Liver (tissue), 9 donors: ENCODE data around the gene ACBD7. TPM values are rescaled to one million over a fixed set of nuclear protein-coding genes. Genes with fewer than 3 reads are reported as not detected.

Experiments
- DNase-seq: peaks from one replicate; pipeline ENCODE4 v3.0.0-alpha.2; 2017; ENCODE audit warnings: low spot score
- H3K27ac ChIP-seq, 2 donors: one replicate each; pipeline ENCODE4 v1.7.0; 2013; ENCODE audit warnings: inconsistent platforms in 2 of 2, low read length in 2 of 2, control low read depth in 1 of 2, low read depth in 1 of 2, mild to moderate bottlenecking in 1 of 2
- H3K27me3 ChIP-seq, 4 donors: one replicate each; pipeline versions ENCODE4 v1.6.1 to v1.7.0; 2013; ENCODE audit warnings: low read length in 3 of 4, inconsistent platforms in 1 of 4, mild to moderate bottlenecking in 1 of 4, moderate library complexity in 1 of 4; ENCODE audit not compliant: control insufficient read depth in 4 of 4, insufficient read depth in 4 of 4
- H3K36me3 ChIP-seq, 4 donors: one replicate each; pipeline versions ENCODE4 v1.6.1 to v1.7.0; 2013; ENCODE audit warnings: low read length in 3 of 4, mild to moderate bottlenecking in 3 of 4, low read depth in 1 of 4, moderate library complexity in 1 of 4; ENCODE audit not compliant: control insufficient read depth in 4 of 4, insufficient read depth in 3 of 4
- H3K4me1 ChIP-seq, 4 donors: one replicate each; pipeline versions ENCODE4 v1.6.1 to v1.7.0; 2013; ENCODE audit warnings: low read length in 3 of 4, mild to moderate bottlenecking in 3 of 4, moderate library complexity in 1 of 4; ENCODE audit not compliant: control insufficient read depth in 4 of 4, insufficient read depth in 4 of 4
- H3K4me3 ChIP-seq, 3 donors: one replicate each; pipeline versions ENCODE4 v1.6.1 to v1.7.0; 2013; ENCODE audit warnings: low read length in 3 of 3, control low read depth in 1 of 3, low read depth in 1 of 3, mild to moderate bottlenecking in 1 of 3
- H3K9ac ChIP-seq, 2 donors: one replicate each; pipeline ENCODE4 v1.7.0; 2013; ENCODE audit warnings: low read length in 2 of 2, mild to moderate bottlenecking in 2 of 2, moderate library complexity in 2 of 2, control low read depth in 1 of 2, low read depth in 1 of 2
- H3K9me3 ChIP-seq, 4 donors: one replicate each; pipeline versions ENCODE4 v1.6.1 to v1.7.0; 2013; ENCODE audit warnings: low read length in 3 of 4; ENCODE audit not compliant: control insufficient read depth in 4 of 4
- ATF3 ChIP-seq: IDR thresholded peaks from 2 replicates; pipeline ENCODE4 v1.6.1; 2016; ENCODE audit warnings: antibody characterized with exemption
- EGR1 ChIP-seq, 2 donors: IDR thresholded peaks; 2 replicates each; pipeline ENCODE4 v1.6.1; 2016 to 2018; ENCODE audit warnings: antibody characterized with exemption in 2 of 2, low read depth in 2 of 2
- FOXA1 ChIP-seq: IDR thresholded peaks from 2 replicates; pipeline ENCODE4 v1.6.1; 2016; ENCODE audit warnings: antibody characterized with exemption
- FOXA2 ChIP-seq: IDR thresholded peaks from 2 replicates; pipeline ENCODE4 v1.6.1; 2016; ENCODE audit warnings: antibody characterized with exemption
- HNF4G ChIP-seq: IDR thresholded peaks from 2 replicates; pipeline ENCODE4 v1.6.1; 2016; ENCODE audit warnings: antibody characterized with exemption
- JUND ChIP-seq, 2 donors: IDR thresholded peaks; 2 replicates each; pipeline ENCODE4 v1.6.1; 2016; ENCODE audit warnings: antibody characterized with exemption in 2 of 2
- NR2F2 ChIP-seq: IDR thresholded peaks from 2 replicates; pipeline ENCODE4 v1.6.1; 2016; ENCODE audit warnings: antibody characterized with exemption
- RAD21 ChIP-seq, 2 donors: IDR thresholded peaks; 2 replicates each; pipeline ENCODE4 v1.6.1; 2016; ENCODE audit warnings: antibody characterized with exemption in 2 of 2, mild to moderate bottlenecking in 2 of 2
- RXRA ChIP-seq, 2 donors: IDR thresholded peaks; 2 replicates each; pipeline ENCODE4 v1.6.1; 2017 to 2018; ENCODE audit warnings: antibody characterized with exemption in 2 of 2, mild to moderate bottlenecking in 1 of 2
- TAF1 ChIP-seq: conservative IDR thresholded peaks from 2 replicates; pipeline ENCODE4 v1.6.1; 2016; ENCODE audit warnings: antibody characterized with exemption, mild to moderate bottlenecking
- YY1 ChIP-seq: IDR thresholded peaks from 2 replicates; pipeline ENCODE4 v1.6.1; 2016; ENCODE audit warnings: antibody characterized with exemption, mild to moderate bottlenecking
- WGBS: extraction: QIAGEN DNeasy Blood & Tissue Kit; methylation state at CpG from one replicate; pipeline ENCODE4 v1.1.7; 2013; 5-methylcytosine and 5-hydroxymethylcytosine counted together
- polyA plus RNA-seq, 2 donors: library from polyadenylated mRNA; stranded (reverse) in 1 of 2; unstranded in 1 of 2; fragments of 200-250 nt in 1 of 2; fragments of >200 nt in 1 of 2; fragmentation: Nextera tagmentation in 1 of 2; extraction: Ambion mirVana in 1 of 2; gene quantifications; one replicate each; pipeline versions ENCODE4 v1.2.1 to v1.2.3, GENCODE V29; 2013 to 2015
- total RNA-seq, 2 donors: library from RNA; depleted of rRNA; stranded (reverse); fragments of >200 nt; gene quantifications; one replicate each; pipeline ENCODE4 v1.2.3, GENCODE V29; 2014
- TF ChIP-seq, protein P1 (sequence below): IDR thresholded peaks from 2 replicates; pipeline ENCODE4 v1.6.1; 2016; ENCODE audit warnings: antibody characterized with exemption, mild to moderate bottlenecking
- TF ChIP-seq, protein P2 (sequence below): IDR thresholded peaks from 2 replicates; pipeline ENCODE4 v1.6.1; 2016; ENCODE audit warnings: antibody characterized with exemption
- TF ChIP-seq, protein P3 (sequence below): IDR thresholded peaks from 2 replicates; pipeline ENCODE4 v1.6.1; 2016; ENCODE audit warnings: antibody characterized with exemption
- donor health status: healthy.
- donor health status: healthy.
- donor health status: healthy.
- donor health status: healthy.
- donor health status: healthy.

ACBD7 gene
- total and polyA plus RNA-seq, 4 donors = 0.13 to 0.37 TPM; not detected in 2

DNA sequence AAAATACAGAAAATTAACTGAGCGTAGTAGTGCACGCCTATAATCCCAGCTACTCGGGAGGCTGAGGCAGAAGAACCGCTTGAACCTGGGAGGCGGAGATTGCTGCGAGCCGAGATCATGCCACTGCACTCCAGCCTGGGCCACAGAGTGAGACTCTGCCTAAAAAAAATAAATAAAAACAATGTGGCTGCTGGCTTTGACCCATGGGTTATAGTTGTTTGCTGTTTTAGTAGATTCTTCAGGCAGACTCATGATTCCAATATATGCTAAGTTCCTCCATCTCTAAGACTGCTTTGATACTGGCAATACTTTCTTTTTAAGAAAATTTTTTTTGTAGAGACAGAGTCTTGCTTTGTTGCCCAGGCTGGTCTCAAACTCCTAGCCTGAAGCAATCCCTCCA is 36.5 kb downstream of the ACBD7 start:
- Histone ChIP-seq H3K4me1 (no peaks in the 10 kb centered on the region), H3K9me3 (no peaks in the 10 kb centered on the region), H3K36me3 (no peaks in the 10 kb centered on the region), H3K27me3 (no peaks in the 10 kb centered on the region), H3K9ac (no peak overlapping the region), H3K27ac (no peak overlapping the region), H3K4me3 (no peak overlapping the region)
- WGBS = 93% methylated on average over 7 of the region's 7 CpGs
- DNase-seq = no peak
- TF ChIP-seq, protein P1, sequence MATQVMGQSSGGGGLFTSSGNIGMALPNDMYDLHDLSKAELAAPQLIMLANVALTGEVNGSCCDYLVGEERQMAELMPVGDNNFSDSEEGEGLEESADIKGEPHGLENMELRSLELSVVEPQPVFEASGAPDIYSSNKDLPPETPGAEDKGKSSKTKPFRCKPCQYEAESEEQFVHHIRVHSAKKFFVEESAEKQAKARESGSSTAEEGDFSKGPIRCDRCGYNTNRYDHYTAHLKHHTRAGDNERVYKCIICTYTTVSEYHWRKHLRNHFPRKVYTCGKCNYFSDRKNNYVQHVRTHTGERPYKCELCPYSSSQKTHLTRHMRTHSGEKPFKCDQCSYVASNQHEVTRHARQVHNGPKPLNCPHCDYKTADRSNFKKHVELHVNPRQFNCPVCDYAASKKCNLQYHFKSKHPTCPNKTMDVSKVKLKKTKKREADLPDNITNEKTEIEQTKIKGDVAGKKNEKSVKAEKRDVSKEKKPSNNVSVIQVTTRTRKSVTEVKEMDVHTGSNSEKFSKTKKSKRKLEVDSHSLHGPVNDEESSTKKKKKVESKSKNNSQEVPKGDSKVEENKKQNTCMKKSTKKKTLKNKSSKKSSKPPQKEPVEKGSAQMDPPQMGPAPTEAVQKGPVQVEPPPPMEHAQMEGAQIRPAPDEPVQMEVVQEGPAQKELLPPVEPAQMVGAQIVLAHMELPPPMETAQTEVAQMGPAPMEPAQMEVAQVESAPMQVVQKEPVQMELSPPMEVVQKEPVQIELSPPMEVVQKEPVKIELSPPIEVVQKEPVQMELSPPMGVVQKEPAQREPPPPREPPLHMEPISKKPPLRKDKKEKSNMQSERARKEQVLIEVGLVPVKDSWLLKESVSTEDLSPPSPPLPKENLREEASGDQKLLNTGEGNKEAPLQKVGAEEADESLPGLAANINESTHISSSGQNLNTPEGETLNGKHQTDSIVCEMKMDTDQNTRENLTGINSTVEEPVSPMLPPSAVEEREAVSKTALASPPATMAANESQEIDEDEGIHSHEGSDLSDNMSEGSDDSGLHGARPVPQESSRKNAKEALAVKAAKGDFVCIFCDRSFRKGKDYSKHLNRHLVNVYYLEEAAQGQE = no peak
- TF ChIP-seq JUND (IDR thresholded peaks at IDR 0.05) = no peak
- TF ChIP-seq, protein P2, sequence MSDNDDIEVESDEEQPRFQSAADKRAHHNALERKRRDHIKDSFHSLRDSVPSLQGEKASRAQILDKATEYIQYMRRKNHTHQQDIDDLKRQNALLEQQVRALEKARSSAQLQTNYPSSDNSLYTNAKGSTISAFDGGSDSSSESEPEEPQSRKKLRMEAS = no peak
- no peak for TF ChIP-seq TAF1
- TF ChIP-seq RAD21 (IDR thresholded peaks at IDR 0.05) = no peak
- TF ChIP-seq, protein P3, sequence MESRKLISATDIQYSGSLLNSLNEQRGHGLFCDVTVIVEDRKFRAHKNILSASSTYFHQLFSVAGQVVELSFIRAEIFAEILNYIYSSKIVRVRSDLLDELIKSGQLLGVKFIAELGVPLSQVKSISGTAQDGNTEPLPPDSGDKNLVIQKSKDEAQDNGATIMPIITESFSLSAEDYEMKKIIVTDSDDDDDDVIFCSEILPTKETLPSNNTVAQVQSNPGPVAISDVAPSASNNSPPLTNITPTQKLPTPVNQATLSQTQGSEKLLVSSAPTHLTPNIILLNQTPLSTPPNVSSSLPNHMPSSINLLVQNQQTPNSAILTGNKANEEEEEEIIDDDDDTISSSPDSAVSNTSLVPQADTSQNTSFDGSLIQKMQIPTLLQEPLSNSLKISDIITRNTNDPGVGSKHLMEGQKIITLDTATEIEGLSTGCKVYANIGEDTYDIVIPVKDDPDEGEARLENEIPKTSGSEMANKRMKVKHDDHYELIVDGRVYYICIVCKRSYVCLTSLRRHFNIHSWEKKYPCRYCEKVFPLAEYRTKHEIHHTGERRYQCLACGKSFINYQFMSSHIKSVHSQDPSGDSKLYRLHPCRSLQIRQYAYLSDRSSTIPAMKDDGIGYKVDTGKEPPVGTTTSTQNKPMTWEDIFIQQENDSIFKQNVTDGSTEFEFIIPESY = no peak
- no peak for TF ChIP-seq EGR1 (IDR thresholded peaks at IDR 0.05; ENCODE audit: low read depth in 2 of 2)
- no peak for TF ChIP-seq RXRA (IDR thresholded peaks at IDR 0.05)
- TF ChIP-seq FOXA2 = no peak

DNA sequence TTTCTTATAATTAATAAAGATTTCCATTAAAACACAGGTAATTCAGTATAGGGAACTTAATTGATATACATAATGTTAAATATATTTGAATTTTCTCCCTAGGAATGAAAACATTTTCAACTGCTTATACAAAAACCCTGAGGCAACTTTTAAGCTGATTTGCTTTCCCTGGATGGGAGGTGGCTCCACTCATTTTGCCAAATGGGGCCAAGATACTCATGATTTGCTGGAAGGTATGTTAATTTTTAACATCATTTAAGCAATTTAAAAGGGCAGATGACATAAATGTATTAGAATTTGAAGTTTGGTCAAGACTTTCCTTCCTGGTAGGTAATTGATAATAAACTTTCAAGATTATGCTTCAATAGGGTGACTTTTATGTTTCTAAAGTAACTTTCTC is 39.0 kb downstream of the ACBD7 start:
- no peaks in the 10 kb centered on the region for H3K9me3 ChIP-seq
- peaks cover 0 to 1% (median 0%) of the 10 kb centered on the region in 4 donors for H3K4me1 ChIP-seq
- H3K4me3 ChIP-seq = no peak overlapping the region
- DNase-seq = no peak
- TF ChIP-seq NR2F2 (no peak), TAF1 (no peak), JUND (IDR thresholded peaks at IDR 0.05) (no peak), RAD21 (IDR thresholded peaks at IDR 0.05) (no peak), HNF4G (no peak), ATF3 (no peak), FOXA1 (no peak)
- no peaks in the 10 kb centered on the region for H3K27me3 ChIP-seq
- no peaks in the 10 kb centered on the region for H3K36me3 ChIP-seq
- no peak overlapping the region for H3K9ac ChIP-seq
- no peak overlapping the region for H3K27ac ChIP-seq

DNA sequence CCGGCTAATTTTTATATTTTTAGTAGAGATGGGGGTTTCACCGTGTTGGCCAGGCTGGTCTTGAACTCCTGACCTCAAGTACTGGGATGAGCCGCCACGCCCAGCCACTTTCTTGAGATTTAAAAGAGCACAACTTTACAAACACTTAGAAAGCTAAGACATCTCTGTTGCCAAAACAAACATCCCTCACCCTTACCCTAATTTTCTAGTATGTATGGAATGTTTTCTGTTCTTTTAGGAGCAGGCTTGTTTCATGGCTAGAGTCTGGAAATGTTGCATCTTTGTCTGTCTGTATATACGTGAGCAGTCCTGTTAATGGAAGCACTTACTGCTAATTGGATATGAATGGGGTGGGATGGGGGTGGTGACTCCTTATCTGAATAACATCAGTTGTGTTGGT is 42.0 kb downstream of the ACBD7 start:
- TF ChIP-seq RAD21 (IDR thresholded peaks at IDR 0.05) (no peak), TAF1 (no peak), HNF4G (no peak), YY1 (no peak), EGR1 (IDR thresholded peaks at IDR 0.05; ENCODE audit: low read depth in 2 of 2) (no peak)
- no peak overlapping the region for H3K9ac ChIP-seq
- WGBS = 75% methylated on average over 5 of the region's 5 CpGs
- no peak overlapping the region for H3K4me3 ChIP-seq
- no peaks in the 10 kb centered on the region for H3K36me3 ChIP-seq
- H3K27me3 ChIP-seq = no peaks in the 10 kb centered on the region
- DNase-seq = no peak
- no peak overlapping the region for H3K27ac ChIP-seq
- H3K4me1 ChIP-seq = peaks cover 0 to 1% (median 0%) of the 10 kb centered on the region in 4 donors
- H3K9me3 ChIP-seq = no peaks in the 10 kb centered on the region
